HepG2 (cell line): ENCODE results near the gene MPZL3. TPM values are rescaled to one million over a fixed set of nuclear protein-coding genes. Genes with fewer than 3 reads are reported as not detected.

Experiments used
- BCL6 ChIP-seq: IDR thresholded peaks from 2 replicates; pipeline ENCODE4 v1.6.1; 2016; ENCODE audit warnings: missing genetic modification reagents, missing compliant biosample characterization
- CREB1 ChIP-seq, 2 experiments: fragments of 450-650 bp in 1 of 2; IDR thresholded peaks; 2 replicates each; pipeline ENCODE4 v1.6.1; 2016 to 2017; ENCODE audit warnings: control low read depth in 1 of 2, mild to moderate bottlenecking in 1 of 2, missing compliant biosample characterization in 1 of 2, missing genetic modification characterization in 1 of 2
- FOXJ3 ChIP-seq: sonication (generic); formaldehyde crosslinking; IDR thresholded peaks from 2 replicates; pipeline ENCODE4 v1.4.0; 2020; ENCODE audit warnings: missing genetic modification reagents, mild to moderate bottlenecking, borderline replicate concordance
- FOXP1 ChIP-seq, 2 experiments: fragments of 450-650 bp in 1 of 2; IDR thresholded peaks; 2 replicates each; pipeline ENCODE4 v1.6.1; 2017 to 2018; ENCODE audit warnings: antibody characterized with exemption in 1 of 2
- HNF1A ChIP-seq, 2 experiments: sonication (generic) in 1 of 2; formaldehyde crosslinking in 1 of 2; IDR thresholded peaks; 2 replicates each; pipeline versions ENCODE4 v1.4.0 to v1.6.1; 2016 to 2020; ENCODE audit warnings: borderline replicate concordance in 1 of 2, low read depth in 1 of 2, mild to moderate bottlenecking in 1 of 2, missing genetic modification reagents in 1 of 2
- NR2C2 ChIP-seq: sonication (generic); formaldehyde crosslinking; IDR thresholded peaks from 2 replicates; pipeline ENCODE4 v1.4.0; 2020; ENCODE audit warnings: missing genetic modification reagents, mild to moderate bottlenecking, moderate library complexity, borderline replicate concordance
- SOX13 ChIP-seq, 3 experiments: fragments of 450-650 bp in 1 of 3; sonication (generic) in 1 of 3; formaldehyde crosslinking in 1 of 3; IDR thresholded peaks in 2 of 3; conservative IDR thresholded peaks in 1 of 3; 2 replicates each; pipeline versions ENCODE4 v1.5.0 to v1.6.1; 2016 to 2020; ENCODE audit warnings: antibody characterized with exemption in 1 of 3, mild to moderate bottlenecking in 1 of 3, missing compliant biosample characterization in 1 of 3, missing genetic modification reagents in 1 of 3, moderate library complexity in 1 of 3
- ZNF407 ChIP-seq: sonication (generic); formaldehyde crosslinking; IDR thresholded peaks from one replicate; pipeline ENCODE4 v1.5.1; 2020; ENCODE audit warnings: mild to moderate bottlenecking, missing genetic modification reagents; ENCODE audit errors: not compliant biosample characterization
- ZNF709 ChIP-seq: sonication (generic); formaldehyde crosslinking; IDR thresholded peaks from 2 replicates; pipeline ENCODE4 v1.5.0; 2020; ENCODE audit warnings: mild to moderate bottlenecking, missing genetic modification reagents
- polyA plus RNA-seq, 8 experiments: library from polyadenylated mRNA; depleted of rRNA in 3 of 8; stranded (reverse) in 7 of 8; unstranded in 1 of 8; fragments of >200 nt; fragmentation: Illumina TruSeq in 4 of 8; extraction: Trizol in 4 of 8; gene quantifications; 2 replicates each; pipeline versions ENCODE4 v1.2.1 to v1.2.3, GENCODE V29; 2011 to 2016; ENCODE audit warnings: low read depth in 4 of 8, missing spikeins in 1 of 8, mixed read lengths in 1 of 8; ENCODE audit not compliant: insufficient read depth in 1 of 8
- total RNA-seq, 5 experiments: library from RNA; depleted of rRNA; stranded (reverse); fragments of >200 nt; fragmentation: Illumina TruSeq; extraction: Trizol; gene quantifications; 2 replicates each; pipeline ENCODE4 v1.2.3, GENCODE V29; 2016; ENCODE audit warnings: low read depth in 1 of 5
- TF ChIP-seq, protein P1 (sequence below): sonication (generic); formaldehyde crosslinking; IDR thresholded peaks from 2 replicates; pipeline ENCODE4 v1.5.0; 2020; ENCODE audit warnings: missing genetic modification reagents
- TF ChIP-seq, protein P2 (sequence below): sonication (generic); formaldehyde crosslinking; conservative IDR thresholded peaks from 2 replicates; pipeline ENCODE4 v1.8.0; 2022; ENCODE audit warnings: missing genetic modification reagents

Gene MPZL3
- total and polyA plus RNA-seq, 2 of the 13 experiments (the other 11 are each of a cell fraction or from before 2014, with no cell fraction given): 5.3 to 9.3 TPM

GRCh38 chr11:118213781-118214180 lies 38.4 kb downstream of the MPZL3 start (continued):
- no peak for TF ChIP-seq ZNF407
- TF ChIP-seq ZNF709 (CRISPR knock-in tag): no peak
- no peak for TF ChIP-seq NR2C2 (CRISPR knock-in tag)
- peak; percentile 38; the same call in 1 of the 2 replicates for TF ChIP-seq HNF1A (IDR thresholded peaks at IDR 0.05; ENCODE audit: low read depth)
- TF ChIP-seq HNF1A (CRISPR knock-in tag; IDR thresholded peaks at IDR 0.05; ENCODE audit: borderline replicate concordance): no peak
- TF ChIP-seq, protein P1, sequence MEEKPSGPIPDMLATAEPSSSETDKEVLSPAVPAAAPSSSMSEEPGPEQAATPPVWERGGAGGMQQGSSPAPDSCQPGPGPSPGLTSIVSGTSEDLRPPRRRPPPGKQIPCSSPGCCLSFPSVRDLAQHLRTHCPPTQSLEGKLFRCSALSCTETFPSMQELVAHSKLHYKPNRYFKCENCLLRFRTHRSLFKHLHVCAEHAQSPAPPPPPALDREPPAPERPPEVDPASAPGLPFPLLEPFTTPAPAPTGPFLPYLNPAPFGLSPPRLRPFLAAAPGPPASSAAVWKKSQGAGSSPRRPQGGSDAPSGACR (CRISPR knock-in tag): no peak
- no peak for TF ChIP-seq FOXP1 (IDR thresholded peaks at IDR 0.05)
- peak; percentile 51; the same call in 1 of the 2 replicates for TF ChIP-seq FOXP1 (CRISPR knock-in tag; IDR thresholded peaks at IDR 0.05)
- no peak for TF ChIP-seq CREB1 (IDR thresholded peaks at IDR 0.05)
- TF ChIP-seq CREB1 (CRISPR knock-in tag; IDR thresholded peaks at IDR 0.05): 0 out of 2 replicates have a peak, but pooled peaks have one; percentile 13
- 0 out of 2 replicates have a peak, but pooled peaks have one; percentile 39 for TF ChIP-seq BCL6 (CRISPR knock-in tag)
- peak; percentile 31; the same call in 1 of the 2 replicates for TF ChIP-seq FOXJ3 (CRISPR knock-in tag)
- TF ChIP-seq, protein P2, sequence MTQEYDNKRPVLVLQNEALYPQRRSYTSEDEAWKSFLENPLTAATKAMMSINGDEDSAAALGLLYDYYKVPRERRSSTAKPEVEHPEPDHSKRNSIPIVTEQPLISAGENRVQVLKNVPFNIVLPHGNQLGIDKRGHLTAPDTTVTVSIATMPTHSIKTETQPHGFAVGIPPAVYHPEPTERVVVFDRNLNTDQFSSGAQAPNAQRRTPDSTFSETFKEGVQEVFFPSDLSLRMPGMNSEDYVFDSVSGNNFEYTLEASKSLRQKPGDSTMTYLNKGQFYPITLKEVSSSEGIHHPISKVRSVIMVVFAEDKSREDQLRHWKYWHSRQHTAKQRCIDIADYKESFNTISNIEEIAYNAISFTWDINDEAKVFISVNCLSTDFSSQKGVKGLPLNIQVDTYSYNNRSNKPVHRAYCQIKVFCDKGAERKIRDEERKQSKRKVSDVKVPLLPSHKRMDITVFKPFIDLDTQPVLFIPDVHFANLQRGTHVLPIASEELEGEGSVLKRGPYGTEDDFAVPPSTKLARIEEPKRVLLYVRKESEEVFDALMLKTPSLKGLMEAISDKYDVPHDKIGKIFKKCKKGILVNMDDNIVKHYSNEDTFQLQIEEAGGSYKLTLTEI (CRISPR knock-in tag): no peak
- no peak for TF ChIP-seq SOX13 (IDR thresholded peaks at IDR 0.05)
- peak in 1 of 2 experiments; percentile 47; a peak in 1 of 4 replicates for TF ChIP-seq SOX13 (CRISPR knock-in tag; conservative IDR thresholded peaks at IDR 0.05 in 1 of 2, IDR thresholded peaks at IDR 0.05 in 1 of 2)
